GM19455 (cell line): ENCODE data around the gene PSME3.
"Not testable (repeated sequence)": the region's sequence is repeated elsewhere in the genome, so short reads cannot be mapped to it uniquely, and the experiment has no call there.

Experiments used
- ATAC-seq: cut with Tn5 transposase; IDR thresholded peaks from one replicate; pipeline ENCODE4 v1.9.1; 2021; ENCODE audit not compliant: unreplicated experiment

PSME3 gene

GRCh38 chr17:42849451-42850181 is 16.4 kb downstream of the PSME3 start:
- no peak for ATAC-seq

- ATAC-seq = no peak
Measured at GRCh38 chr17:42850954-42851353, 17.8 kb downstream of the PSME3 start, which contains the start of gene AOC3. AOC3 (plus strand) TSS chr17:42851199; CDS start chr17:42851344, 145 bp downstream.

GRCh38 chr17:42851371-42852240 is 18.4 kb downstream of the PSME3 start:
- not testable (repeated sequence) for ATAC-seq

GRCh38 chr17:42852351-42852750 is 19.2 kb downstream of the PSME3 start:
- ATAC-seq = no peak

- ATAC-seq = no peak
Measured at GRCh38 chr17:42853004-42853403, 19.8 kb downstream of the PSME3 start.

- ATAC-seq = no peak
Measured at GRCh38 chr17:42853597-42853967, 20.4 kb downstream of the PSME3 start.

GRCh38 chr17:42853968-42854790 is 21.0 kb downstream of the PSME3 start:
- ATAC-seq = no peak

- no peak for ATAC-seq
Measured at GRCh38 chr17:42855048-42855596, 21.9 kb downstream of the PSME3 start.

GRCh38 chr17:42856093-42856492 is 22.9 kb downstream of the PSME3 start:
- not testable (repeated sequence) for ATAC-seq

- ATAC-seq = not testable (repeated sequence)
Measured at GRCh38 chr17:42856516-42856915, 23.3 kb downstream of the PSME3 start.

GRCh38 chr17:42857389-42857788 is 24.2 kb downstream of the PSME3 start:
- ATAC-seq = no peak

GRCh38 chr17:42865638-42866094 is 32.5 kb downstream of the PSME3 start:
- no peak for ATAC-seq

- ATAC-seq = no peak
Measured at GRCh38 chr17:42866216-42866615, 33.0 kb downstream of the PSME3 start.

GRCh38 chr17:42866631-42867575 is 33.7 kb downstream of the PSME3 start:
- ATAC-seq = no peak

- ATAC-seq = not testable (repeated sequence)
Measured at GRCh38 chr17:42867694-42868261, 34.6 kb downstream of the PSME3 start.

- no peak for ATAC-seq
Measured at GRCh38 chr17:42868338-42868737, 35.1 kb downstream of the PSME3 start.

- ATAC-seq = no peak
Measured at GRCh38 chr17:42871647-42872046, 38.5 kb downstream of the PSME3 start.

GRCh38 chr17:42872251-42872965 is 39.2 kb downstream of the PSME3 start:
- no peak for ATAC-seq

GRCh38 chr17:42873315-42873714 is 40.1 kb downstream of the PSME3 start:
- ATAC-seq = no peak
